Renal cortex interstitium (tissue), 11 donors: ENCODE measurements around the gene MROH7. TPM values are rescaled to one million over a fixed set of nuclear protein-coding genes. Genes with fewer than 3 reads are reported as not detected.
A peak's percentile ranks its signal among the peaks of the same experiment; 100 is the strongest.

Experiments
- DNase-seq, 11 donors: peaks; one replicate each; pipeline ENCODE4 v3.0.0-alpha.2; 2013; ENCODE audit warnings: low read depth in 9 of 11, low spot score in 4 of 11; ENCODE audit errors: extremely low read depth in 1 of 11
- polyA plus RNA-seq, 3 donors: library from polyadenylated mRNA; unstranded; fragments of 120-200 nt; gene quantifications; one replicate each; pipeline ENCODE4 v1.2.1, GENCODE V29; 2013; ENCODE audit not compliant: insufficient read length in 3 of 3

The MROH7 gene
- polyA plus RNA-seq, 3 donors = 2.4 to 15.3 (median 7.5) TPM

DNA sequence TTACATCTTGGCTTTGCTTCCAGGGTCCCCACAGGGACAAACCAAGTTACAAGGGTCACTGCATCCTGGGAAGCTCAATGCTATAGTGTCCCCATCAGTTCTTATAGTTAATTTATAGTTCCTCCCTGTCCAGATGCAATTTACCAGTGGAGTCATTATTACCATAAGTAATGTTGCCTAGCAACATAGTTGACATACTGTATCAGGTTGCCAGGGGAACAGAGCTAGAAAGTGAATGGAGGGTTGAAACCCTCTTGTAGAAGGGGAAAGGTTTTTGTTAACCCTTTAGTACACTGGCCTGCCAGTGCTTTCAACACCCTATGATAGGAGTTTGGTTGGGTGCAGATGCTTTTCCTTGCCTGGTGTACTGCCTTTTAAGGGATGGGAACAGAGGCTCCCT, 39.8 kb downstream of the MROH7 start:
- DNase-seq = peak in 9 of 11 donors; percentile 2 to 51 (median 22)

DNA sequence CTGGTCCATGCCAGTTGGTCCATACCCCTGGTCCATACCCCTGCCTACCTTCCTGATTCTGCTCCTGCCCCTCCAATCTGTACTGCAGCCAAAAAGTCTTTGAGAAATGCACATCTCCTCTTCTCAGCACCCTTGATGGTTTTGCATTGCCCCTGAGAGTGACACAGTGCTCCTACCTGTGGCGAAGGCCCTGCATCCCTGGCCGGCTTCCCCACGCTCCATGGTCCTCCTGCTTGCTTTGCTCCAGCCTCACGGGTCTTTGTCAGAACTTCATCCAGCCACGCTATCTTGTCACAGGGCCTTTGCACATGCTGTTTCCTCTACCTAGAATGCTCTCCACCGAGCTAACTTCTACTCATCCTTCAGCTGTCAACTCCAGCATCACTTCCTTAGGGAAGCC, 41.9 kb downstream of the MROH7 start:
- DNase-seq = no peak

DNA sequence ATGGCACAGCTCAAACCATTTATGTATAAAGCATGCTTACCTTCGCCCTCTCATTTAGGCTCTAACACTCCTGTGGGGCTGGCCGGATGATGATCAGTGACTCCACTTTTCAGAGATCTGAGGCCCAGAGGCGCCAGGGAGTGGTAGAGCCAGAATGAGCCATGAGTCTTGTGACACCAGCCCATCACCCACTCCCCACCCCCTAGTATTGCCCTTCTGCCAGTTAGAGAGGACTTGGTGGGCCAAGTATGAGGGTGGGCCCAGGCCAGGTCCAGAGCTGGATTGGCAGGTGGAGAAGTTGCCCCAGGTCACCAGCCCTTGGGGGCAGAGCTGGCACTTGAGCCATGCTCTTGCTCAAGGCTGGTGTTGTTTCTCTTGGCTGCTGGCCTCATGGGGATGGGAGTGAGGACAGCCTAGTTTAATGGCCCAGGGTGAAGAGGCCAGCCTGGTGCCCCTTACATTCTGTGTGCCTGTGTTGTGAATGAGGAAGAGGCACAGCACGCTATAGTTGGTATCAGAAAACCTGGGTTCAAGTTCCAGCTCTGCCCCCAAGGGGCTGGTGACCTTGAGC, 43.8 kb downstream of the MROH7 start:
- DNase-seq = no peak

DNA sequence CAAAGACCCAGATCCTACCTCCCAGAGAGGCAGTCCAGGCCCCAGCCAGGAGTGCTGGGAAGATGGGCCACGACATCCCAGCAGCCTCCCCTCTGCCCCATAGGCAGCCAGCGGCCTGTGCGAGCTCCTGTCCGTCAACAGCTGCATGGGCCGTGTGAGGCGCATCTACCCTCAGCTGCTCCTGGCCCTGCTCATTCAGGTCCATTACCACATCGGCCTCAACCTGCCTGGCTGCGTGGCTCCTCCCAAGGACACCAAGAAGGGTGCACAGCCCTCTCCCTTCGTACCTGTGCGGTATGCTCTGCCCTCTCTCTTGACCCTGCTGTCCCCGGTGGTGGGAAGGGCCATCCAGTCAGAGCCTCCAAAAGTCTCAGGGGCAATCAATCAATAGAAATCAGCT, 44.6 kb downstream of the MROH7 start:
- no peak for DNase-seq

DNA sequence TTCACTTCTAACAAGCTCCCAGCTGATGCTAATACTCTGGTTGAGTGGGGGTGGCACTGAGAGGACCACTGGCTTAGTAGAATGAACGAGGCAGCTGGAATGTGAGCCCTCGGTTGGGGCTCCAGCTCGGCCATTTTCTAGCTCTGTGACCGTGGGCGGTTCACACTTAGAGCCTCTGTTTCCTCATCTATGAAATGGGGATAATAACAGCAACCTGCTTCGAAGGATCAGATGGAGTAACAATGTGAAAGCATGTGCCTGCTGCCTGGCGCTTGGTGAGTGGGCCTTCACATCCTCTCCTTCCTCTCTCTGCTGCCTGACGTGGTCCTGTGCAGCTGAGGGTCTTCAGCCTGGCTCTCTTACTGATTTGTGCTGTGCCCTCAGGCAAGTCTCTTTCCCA, 53.2 kb downstream of the MROH7 start:
- no peak for DNase-seq

DNA sequence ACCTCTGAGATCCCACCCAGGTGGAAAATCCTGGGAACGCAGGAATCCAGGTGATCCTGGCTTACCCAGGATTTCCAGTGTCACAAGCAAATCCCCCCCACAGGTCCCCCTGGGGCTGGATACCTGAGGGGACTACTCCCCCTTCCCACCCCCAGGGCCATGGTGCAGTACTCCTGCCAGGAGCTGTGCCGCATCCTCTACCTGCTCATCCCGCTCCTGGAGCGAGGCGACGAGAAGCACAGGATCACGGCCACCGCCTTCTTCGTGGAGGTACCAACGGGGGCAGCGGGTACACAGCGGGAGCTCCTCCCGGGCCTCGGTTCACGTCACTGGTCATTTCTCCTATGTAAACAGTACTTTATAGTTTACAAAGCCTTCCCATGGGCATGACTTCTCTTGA, 53.6 kb downstream of the MROH7 start:
- no peak for DNase-seq

DNA sequence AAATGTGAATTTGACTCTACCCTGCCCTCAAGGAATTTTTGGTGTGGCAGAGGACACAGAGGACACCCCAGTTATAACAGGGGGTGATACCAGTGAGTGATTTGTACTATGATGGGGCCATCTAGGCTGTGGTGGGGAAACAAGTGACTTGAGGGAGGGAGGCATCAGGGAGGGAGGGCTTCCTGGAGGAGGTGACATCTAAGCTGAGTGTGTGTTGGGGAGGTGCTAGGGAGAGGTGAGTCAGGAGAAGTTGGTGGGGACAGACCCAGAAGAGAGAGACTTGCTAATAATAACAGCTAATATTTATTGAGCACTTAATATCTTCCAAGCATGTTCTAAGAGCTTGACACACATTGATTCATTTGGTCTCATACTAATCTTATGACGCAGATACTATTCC, 54.2 kb downstream of the MROH7 start:
- no peak for DNase-seq

DNA sequence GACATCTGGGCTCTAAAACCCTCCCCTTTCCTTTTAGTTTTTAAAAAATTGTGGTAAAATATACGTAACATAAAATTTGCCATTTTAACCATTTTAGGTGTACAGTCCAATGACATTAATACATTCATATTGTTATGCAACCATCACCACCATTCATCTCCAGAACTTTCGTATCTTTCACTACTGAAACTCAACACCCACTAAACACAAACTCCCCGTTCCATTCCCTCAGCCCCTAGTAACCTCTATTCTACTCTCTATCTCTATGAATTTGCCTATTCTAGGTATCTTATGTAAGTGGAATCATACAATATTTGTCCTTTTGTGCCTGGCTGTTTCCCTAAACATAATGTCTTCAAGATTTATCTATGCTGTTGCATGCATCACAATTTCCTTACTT, 54.7 kb downstream of the MROH7 start:
- no peak for DNase-seq

DNA sequence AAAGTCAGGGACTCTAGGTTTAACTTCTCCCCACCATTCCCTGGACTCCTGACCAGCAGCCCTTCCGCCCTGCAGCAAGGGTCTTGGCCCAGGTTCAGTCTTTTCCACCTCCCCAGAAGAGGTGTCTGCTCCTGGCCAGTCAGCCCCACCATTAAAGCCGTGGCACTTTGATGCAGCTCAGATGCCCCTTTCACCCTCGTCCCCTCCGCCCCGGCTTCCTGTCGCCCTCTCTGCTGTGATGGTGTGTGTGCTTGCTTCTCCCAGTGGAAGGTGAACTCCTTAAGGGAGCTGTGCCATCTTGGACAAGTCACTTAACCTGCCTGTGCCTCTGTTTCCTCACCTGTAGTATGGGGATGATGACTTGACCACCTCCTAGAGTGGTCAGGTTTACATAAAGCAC, 56.3 kb downstream of the MROH7 start:
- no peak for DNase-seq

DNA sequence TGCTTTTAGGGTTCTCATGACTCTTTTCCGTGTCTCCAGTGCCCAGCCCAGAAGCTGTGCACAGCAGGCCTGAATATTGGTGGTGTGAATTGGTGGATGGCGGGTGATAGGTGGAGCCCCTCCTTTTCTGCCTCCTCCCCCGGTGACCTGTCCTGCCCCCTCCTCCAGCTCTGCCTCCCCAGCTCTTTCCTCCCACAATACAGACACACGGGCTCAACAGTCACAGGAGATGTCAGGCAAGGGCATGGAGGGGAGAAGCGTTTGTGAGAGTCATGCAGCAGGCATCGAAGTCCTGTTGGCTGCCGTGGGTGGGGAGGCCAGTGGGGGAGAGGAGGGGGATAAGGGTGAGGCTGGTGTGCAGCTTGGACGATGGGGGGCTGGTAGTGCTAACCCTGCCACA, 56.8 kb downstream of the MROH7 start:
- DNase-seq = no peak

DNA sequence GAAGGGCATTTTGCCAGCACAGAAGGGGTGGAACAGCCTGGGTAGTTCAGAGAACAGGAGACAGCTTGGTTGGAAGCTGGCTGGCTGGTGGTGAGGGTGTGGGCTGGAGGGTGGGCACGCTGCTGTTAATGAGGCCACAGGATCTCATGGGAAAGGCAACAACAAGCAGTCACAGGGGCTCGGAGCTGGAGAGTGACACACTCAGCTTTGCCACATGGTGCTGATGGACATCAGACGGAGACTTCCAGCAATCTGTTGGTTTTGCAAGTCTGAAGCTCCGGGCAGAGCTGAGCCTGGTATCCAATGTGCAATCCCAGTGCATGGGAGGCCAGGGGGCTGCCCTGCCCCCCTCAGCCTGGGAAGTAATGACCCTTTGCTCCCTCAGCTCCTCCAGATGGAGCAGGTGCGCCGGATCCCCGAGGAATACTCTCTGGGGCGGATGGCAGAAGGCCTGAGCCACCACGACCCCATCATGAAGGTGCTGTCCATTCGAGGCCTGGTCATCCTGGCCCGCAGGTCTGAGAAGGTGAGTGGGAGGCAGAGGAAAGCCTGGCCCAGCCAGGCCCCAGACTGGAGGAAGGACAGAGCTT, 58.4 kb downstream of the MROH7 start:
- DNase-seq = no peak

DNA sequence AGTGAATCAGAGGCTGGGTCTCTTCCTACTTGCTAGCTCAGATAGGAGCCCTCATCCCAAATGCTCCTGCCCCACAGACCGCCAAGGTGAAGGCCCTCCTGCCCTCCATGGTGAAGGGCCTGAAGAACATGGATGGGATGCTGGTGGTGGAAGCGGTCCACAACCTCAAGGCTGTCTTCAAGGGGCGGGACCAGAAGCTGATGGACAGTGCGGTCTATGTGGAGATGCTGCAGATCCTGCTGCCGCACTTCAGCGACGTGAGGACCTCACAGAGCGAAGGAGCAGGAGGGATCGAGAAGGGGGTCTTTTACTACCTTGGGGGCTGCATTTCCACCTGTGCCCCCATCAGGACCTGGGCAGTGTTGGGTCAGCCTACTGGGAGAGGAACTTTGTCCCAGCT, 59.5 kb downstream of the MROH7 start:
- no peak for DNase-seq

DNA sequence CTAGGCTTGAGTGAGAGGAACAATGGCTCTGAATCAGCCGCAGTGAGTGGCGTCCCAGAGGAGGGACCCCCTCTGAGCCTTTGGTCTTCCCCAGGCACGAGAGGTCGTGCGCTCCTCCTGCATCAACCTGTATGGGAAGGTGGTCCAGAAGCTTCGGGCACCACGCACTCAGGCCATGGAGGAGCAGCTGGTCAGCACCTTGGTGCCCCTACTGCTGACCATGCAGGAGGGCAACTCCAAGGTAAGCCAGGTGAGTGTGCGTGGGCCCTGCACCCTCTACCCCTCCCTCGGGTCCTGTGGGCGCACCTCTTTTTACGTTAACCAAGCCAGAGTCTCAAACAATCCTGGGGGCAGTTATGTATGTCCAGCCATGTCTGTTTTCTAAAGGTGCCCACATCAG, 60.4 kb downstream of the MROH7 start:
- no peak for DNase-seq

DNA sequence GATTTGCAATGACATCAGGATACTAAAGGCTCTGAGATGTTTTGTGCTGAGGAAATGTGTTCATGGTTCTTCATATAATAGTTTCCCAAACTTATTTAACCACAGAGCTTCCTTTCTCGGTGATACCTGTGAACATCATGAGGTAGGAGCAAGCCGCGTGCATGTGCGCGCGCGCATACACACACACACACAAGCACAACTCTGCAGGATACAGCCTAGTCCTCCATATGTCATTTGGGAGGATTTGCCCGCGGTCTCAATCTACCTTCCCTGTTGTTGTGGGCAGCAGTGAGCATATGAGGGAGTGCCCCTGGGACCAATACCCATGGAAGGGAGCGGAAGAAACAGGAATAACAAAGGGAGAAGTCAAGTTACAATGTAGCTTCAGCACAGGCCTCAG, 61.9 kb downstream of the MROH7 start:
- DNase-seq = no peak

DNA sequence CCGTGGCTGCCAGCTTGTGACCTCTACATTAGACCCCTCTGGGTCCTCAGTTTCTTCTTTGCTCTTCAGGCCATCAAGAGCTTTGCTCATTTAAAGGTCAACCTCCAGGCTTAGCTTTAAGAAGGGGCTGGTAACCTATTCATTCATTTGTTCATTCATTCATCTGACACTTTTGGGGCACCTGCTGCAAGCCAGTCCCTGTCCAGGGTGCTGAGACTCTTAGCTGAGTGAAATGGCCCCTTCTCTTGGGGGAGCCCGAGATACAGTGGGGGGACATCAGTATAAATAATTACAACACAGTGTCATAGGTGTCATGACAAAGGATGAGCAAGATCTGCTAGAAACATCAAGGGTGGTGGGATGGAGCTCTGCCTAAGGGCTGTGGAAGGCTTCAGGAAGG, 63.6 kb downstream of the MROH7 start:
- DNase-seq = no peak

DNA sequence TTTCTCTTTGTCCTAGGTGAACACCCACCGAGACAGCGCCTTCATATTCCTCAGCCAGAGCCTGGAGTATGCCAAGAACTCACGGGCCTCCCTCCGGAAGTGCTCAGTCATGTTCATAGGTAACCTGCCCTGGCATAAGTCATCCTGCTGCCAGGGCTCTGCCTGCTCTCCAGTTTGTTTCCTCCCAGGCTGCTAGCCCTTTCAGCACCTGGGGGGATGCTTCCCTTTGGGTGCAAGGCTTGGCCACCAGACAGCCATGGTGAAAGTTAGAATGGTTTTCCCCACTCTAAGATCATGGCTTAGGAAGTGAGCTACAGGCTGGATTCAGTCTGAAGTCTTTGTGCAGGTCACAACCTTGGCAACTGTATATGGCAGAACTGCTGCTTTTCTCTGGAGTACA, 64.8 kb downstream of the MROH7 start:
- no peak for DNase-seq

DNA sequence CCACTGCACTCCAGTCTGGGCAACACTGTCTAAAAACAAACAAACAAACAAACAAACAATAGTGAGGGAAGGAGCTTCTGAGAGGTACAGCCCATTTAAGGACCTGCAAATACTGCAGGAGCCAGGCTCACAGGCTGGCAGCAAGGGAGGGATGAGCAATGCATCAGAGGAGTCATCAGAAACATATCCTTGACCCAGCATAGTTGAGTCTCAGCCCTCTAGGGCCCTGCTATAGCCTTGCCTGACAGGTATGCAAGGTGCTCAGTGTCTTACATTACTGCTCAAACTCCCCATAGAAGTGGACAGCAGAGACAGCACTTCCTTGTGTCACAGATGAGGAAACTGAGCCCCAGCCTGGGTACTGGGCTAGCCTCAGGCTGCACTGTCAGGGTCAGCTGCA, 66.8 kb downstream of the MROH7 start:
- no peak for DNase-seq

DNA sequence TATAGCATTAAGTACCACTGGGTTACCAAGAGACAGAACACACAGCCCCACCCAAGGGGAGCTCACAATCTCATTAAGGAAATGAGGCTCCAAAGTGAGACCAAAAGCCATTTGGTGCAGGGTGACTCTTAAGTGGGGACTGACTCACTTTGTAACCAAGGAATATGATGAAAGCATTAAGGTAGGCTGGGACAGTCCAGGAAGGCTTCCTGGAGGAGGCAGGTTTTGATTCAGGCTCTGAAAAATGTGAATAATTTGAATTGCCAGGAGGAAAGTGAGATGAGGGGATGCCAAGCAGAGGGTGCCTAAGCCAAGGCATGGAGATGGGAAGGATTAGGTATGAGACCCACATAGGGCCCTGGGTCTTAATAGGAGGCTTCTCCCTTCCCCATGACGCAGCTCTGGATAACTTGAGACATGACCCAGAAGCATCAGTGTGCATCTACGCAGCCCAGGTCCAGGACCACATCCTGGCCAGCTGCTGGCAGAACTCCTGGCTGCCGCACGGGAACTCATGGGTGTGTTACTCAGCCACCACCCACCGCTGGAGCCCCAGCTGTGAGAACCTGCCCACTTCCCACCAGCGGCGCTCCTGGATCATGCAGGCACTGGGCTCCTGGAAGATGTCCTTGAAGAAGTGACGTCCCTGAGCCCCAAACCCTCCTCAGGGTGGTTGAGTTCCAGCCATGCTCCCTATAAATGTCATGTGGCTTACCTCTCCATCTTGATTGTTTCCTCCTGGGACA, 68.1 kb downstream of the MROH7 start:
- DNase-seq = no peak

DNA sequence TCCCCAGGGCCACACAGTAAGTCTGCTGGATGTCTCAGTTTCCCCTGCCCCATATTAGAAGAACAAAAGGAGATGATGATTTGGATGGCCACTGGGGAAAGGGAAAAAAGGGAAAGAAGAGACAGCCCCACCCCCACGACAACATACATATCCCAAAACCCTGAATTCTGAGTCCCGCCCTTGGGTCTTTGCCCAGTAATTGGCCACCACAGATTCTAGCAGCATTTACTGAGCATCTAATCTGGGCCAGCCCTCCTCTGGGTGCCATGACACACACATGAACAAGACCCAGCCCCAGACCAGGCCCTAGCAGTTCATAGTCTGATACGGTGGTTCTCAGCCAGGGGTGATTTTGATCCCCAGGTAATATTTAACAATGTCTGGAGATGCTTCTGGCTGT, 68.8 kb downstream of the MROH7 start:
- DNase-seq = no peak

DNA sequence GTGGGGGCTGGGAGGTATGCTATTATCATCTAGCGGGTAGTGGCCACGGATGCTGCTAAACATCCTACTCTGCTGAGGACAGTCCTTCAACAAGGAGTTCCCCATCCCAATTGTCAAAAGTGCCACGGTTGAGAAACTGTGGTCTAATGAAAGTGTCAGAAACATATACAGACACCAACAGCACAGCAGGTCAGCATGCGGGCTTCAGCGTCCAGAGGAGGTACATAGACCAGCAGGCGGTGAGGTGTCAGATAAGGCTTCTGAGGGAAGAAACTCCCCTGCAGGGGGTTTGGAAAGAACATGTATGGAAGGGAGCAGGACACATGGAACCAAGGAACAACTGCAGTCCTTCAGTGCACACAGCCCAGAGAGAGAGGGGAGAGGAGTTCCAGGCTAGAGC, 69.3 kb downstream of the MROH7 start:
- no peak for DNase-seq

DNA sequence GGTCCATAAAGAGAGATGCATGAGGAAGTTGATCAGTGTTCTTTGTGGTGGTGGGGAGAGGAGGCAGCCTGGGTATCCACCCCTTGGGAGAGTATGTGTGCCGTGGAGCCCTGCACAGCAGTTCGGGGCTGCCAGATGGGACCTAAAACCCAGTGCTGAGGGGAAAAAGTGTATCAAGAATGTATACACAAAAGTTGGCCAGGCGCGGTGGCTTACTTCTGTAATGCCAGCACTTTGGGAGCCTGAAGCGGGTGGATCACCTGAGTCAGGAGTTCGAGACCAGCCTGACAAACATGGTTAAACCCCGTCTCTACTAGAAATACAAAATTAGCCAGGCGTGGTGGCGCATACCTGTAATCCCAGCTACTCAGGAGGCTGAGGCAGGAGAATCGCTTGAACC, 70.0 kb downstream of the MROH7 start:
- no peak for DNase-seq
